Activated T-cell treated with anti-CD3 and anti-CD28 coated beads for 4 hours (primary cell): ENCODE results near the gene TOM1L2.
"Not testable (repeated sequence)": the region's sequence is repeated elsewhere in the genome, so short reads cannot be mapped to it uniquely, and the experiment has no call there.

Source experiments
- DNase-seq: peaks from one replicate; pipeline ENCODE4 v3.0.0-alpha.2; 2020

Gene TOM1L2

DNA sequence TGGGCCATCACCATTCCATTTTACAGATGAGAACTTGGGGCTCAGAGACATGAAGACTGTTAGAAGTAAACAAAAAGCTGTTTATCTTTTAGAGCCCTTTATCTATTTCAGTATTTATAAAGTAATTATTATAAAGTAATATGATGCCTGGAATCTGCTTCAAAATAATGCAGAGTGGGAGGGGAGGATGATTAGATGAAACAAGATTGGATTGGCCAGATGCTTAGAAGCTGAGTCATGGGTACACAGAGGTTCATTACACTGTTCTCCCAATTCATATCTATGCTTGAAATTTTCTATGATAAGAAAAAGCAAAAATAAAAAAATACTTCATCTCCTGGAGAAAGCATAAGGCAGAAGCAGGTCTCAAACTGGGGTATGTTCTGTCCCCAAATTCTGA, 29.4 kb downstream of the TOM1L2 start:
- no peak for DNase-seq

DNA sequence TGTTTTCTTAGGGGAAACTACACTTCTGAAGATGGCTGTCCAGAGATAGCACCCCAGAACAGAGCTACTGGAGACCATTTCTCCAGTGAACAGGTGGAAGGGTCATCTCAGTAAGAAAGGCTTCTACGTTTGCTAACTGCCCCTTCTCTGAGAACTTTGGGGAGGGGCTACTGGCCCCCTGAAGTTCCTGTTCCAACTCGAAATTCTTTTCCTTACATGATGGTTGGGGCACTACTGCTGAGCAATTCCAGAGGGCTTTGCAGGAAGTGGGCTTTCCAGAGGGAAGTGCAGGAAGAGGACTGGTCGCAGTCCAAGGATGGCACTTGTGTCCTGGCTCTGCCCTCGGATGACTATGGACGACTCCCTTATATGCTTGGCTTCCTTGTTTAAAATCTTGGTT, 31.2 kb downstream of the TOM1L2 start:
- DNase-seq = no peak

DNA sequence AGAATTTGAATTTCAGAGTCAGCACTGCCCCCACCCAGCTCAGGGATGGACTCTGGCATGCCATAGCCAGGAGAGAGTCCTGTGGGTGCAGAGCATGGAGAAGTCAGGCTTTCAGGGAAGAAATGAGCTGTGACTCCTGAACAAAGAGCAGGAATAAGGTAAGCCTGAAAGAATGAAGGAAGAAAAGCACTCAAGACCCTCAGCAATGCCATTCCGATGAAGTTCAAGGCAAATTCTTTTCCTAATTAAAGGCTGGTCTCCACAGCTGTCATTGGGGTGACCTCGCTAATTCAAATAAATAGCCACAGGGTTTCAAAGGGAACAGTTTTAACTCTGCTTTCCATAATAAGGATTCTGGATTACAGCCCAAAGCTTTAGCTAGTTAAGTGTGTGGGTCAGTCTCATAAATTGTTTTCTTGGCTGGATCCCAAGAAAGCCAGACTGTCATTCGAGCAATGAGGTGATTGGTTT, 31.7 kb downstream of the TOM1L2 start:
- no peak for DNase-seq

DNA sequence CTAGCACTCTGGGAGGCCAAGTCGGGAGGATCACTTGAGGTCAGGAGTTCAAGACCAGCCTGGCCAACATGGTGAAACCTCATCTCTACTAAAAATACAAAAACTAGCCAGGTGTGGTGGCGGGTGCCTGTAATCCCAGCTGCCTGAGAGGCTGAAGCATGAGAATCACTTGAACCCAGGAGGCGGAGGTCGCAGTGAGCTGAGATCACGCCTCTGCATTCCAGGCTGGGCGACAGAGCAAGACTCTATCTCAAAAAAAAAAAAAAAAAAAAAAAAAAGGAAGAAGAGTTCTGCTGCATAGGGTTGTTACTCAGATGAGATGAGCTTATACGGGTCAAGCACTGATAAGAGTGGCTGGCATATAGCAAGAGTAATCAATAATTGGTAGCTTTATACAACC, 32.3 kb downstream of the TOM1L2 start:
- not testable (repeated sequence) for DNase-seq

DNA sequence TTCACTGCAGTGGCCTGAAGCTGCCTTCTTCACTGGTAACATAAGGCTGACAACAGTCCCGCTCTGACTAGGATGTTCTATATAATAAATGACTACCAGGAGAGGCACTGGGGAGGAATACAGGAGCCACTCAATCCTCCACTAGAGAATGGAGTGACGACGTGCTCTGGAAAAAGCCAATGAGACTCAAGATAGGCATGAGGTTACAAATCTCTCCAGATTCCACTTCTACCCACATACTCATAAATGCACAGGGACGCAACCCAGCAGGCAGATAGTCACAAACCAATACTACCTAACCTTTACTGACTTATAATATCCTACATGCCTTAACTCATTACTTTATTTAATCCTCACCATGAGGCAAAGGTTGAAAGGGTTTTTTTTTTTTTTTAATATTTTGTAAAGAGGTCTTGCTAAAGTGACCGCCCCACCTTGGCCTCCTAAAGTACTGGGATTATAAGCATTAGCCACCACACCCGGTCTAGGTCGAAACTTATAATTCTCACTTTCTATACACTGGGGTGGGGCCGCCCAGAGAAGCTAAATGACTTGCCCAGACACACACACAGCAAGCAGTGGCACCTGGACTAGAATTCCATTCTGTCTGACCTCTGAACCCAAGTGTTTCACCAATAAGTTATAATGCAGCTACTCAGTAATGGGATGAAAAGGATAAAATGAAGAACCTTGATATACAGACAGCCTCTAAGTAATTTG, 33.7 kb downstream of the TOM1L2 start:
- DNase-seq = no peak

DNA sequence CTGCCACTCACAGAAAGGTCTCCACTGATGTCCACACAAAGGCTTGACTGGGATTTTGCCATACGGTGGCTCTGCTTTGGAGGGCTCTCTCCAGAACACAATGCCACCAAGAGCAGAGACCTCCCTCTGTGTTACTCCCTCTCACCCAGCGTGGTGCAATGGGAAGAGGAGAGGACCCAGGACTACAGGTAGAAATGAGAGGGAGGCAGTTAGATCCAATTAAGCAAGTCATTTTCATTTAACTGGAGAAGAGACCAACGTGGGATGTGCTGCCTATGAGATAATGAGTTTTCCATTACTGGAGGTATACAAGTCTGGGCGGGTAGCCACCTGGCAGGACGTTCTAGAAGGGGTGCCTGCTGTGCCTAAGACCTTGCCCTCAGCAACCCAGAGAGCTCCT, 34.2 kb downstream of the TOM1L2 start:
- no peak for DNase-seq

DNA sequence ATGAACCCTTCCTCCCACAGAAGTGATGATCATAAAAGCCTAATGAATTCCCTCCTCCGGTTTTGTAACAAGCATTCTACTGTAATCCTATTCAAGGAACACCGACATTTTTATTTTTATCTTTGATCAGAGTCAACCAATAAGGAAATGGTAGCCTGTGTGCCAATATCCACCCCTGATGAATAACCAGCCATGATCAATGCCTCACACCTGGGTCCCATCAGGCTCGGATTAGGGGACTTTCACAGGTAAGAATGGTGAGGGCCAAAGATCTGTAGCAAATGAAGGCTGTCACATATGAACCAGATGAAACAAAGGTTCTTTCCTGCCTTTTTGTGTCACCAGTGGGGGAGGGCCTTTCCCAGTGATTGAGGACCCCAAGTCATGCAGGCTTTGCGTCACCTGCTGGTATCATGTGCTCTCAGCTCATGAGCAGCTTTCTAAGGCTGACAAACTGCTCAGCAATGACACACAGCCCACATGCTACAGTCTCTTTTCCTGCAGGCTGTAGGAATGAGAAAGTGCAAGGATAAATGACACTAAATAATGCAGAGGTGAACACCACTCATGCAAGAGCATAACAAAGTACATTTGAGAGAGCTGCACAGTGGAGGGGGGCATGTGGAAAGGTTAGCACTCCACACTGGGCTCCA, 34.9 kb downstream of the TOM1L2 start:
- DNase-seq = no peak

DNA sequence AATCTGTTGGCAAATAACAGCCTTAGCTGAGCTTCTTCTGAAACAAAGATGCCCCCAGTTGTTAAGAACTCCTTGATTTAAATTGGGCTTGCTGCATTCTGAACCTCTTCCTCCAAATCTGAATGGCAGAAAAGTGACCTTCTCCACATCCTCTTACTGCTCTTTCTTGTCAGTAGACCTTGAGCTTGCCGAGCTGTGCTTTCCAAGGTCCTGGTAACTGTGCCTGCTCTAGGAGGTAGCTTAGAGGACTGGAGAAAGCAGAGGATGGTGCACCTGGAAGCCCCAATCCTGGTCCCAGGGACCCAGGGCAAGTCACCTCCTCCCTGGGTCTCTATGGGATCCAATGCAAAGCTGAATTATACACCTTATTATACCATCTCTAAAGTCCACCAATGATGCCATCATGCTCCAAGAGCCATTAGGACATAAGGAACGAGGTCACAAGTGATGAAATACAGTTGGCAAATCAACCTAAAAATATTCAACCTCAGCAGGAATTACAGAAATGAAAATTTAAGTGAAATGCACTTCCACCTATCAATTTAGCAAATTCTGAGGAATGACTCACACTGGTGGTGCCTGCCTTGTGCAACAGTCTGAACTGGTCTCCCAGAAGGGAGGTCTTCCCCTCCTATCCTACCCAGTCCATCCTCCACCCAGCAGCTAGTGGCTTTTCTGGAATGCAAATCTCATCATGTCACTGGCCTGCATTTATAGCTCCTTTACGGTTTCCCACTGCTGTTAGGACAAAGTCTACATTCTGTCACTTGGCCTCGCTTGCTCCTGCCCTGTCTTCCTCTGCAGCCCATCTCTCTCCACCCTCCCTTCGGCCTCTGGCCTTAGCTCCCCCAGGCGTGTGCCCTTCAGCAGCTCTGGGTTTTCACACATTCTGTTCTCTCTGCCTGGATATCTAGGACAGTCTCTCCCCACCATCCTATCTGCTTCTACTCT, 36.6 kb downstream of the TOM1L2 start:
- no peak for DNase-seq

DNA sequence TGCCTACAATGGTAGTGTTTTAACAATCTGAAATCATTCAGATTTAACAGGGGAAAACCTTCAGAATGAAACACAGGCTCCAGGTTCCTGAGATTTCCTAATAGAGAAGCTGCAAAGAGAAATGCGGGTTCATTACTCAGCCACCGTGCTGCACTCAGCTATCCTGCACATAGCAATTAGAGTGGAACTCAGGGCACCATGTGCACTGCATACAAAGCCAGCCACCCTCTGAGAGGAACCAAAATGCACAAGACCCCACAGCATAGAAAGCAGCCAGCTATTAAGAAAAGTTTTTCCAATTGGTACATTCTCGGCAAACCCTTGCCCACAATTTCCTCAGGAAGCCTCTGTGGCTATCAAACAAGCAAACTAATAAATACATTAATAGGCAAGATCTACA, 37.4 kb downstream of the TOM1L2 start:
- DNase-seq = no peak

DNA sequence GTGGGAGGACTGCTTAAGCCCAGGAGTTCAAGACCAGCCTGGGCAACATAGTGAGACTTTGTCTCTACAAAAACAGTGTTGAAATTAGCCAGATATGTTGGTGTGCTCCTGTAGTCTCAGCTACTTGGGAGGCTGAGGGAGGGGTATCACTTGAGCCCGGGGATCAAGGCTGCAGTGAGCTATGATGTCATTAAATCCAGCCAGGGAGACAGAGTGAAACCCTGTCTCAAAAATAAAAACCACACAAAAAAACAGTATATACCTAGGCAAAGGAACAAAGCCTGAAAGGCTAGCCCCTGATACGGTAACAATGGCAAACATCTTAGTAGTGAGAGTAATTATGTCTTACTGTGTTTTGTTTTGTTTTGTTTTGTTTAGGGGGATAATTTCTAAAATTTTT, 38.0 kb downstream of the TOM1L2 start:
- DNase-seq = no peak

DNA sequence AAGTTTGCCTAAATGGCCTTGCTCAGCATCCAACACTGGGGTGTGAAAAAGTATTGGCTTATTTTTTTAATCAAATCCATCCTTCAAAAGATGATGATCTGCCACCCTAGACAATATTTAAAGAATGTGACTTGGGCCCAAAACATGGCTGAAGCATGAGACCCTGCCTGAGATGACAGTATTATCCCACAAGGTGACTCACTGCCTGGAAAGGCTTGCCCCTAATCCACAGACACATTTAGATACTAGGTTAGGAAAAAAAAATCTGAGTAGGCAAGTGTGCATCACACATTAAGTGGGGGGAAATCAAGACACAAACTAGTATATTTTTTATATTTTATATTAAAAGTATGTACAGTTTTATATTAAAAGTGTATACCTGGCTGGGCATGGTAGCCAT, 38.4 kb downstream of the TOM1L2 start:
- DNase-seq = no peak

DNA sequence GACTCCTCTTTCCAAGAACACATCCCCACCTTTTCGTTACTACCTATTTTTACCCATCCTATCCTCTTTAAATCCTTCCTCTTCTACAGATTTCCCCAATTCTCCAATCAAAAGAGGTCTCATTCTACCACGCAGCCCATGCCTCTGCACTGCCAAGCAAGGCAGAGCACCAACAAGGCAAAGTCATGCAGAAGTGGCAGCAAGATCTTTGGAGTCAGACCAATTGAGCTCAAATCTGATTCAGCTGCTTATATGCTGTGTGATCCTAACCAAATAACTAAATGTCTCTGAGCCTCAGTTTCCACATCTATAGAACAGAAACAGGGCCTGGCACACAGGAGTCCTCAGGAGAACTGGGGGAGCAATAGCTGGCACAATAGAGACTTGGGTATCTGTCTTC, 41.0 kb downstream of the TOM1L2 start:
- no peak for DNase-seq

DNA sequence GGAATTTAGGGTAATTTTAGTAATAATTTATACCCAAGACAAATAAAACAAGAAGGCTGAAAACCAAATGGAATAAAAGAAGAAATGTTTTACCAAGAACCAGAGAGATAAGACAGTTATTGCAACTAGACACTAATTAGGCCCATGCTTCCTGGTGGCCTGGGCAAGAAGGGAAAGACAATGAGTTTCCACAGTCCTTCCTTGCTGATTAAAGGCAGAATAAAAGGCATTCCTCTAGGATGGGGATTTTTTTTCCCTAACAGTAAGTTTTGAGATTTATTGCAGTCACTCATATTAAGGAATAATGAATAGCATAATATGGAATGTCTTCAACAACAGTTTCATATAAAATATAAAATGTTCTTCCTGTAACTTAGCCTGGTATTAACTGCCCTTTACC, 41.5 kb downstream of the TOM1L2 start:
- DNase-seq = no peak

DNA sequence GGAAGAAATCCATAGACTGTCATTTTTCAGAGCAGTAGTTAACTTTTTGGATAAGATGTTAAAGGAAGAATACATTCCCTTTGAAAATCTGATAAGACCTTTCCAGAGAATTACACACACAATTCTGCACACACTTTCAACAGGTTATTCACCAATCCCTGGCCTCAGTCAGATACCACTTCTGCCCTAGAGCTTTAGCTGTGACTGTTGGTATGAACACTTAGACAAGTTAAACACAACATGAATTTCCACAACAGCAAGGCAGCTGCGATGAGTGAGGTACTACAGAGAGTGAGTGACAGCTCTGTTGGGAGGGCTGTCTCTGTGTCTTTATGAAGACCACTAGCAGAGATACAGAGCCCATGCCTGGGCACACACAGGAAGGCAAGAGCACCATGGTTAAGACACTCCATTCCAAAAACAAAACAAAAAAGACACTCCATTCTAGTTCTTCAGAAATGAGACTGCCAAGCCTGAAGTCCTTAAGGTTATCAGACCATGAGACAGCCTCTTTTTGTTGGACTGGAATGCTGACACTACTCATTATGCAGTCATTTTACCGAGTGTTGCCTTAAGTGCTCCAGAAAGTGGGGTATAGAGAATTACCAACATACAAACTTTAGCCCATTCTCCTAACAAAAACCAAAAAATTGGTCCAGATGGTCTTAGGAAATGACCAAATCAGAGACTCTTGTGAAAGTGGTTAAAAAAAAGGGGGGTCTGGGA, 42.4 kb downstream of the TOM1L2 start:
- no peak for DNase-seq

DNA sequence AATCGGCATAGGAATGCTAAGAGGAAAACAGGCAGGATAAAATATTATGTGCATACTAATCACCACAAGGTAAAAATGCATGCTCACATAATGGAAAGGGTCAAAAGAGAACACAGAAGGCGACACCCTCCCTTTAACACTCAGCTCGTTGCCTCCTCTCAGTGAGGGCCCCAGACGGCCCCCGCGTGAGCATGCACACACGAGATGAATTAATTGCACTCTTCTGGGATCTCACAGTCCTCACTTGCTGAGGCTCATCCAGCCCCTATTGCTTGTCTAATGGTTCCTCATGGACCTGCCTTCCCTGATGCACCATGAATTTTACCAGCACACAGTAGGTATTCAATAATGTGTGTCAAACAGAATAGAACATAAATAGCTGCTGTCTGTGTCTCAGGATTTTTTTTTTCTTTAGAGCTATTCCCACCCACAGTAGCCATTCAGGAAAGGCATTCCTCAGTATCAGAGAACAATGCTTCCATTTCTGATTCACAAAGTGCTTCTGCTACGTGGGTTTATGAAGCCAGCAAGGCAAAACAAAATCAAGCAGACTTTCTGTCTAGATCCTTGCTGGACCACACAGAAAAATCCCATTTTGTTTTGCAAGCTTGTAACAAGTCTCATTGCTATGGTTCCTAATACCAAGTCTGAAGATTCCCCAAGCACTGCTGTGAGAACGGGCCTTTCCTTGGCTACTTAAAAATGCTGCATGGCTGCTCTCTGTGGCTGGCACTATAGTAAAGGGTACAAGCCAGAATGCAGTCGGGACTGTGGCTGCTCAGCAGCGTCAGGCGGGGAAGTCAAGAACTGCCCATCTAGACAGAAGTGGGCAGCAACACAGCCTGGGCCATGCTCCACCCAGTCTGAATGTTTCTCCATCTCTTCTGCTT, 43.6 kb downstream of the TOM1L2 start:
- DNase-seq = no peak

DNA sequence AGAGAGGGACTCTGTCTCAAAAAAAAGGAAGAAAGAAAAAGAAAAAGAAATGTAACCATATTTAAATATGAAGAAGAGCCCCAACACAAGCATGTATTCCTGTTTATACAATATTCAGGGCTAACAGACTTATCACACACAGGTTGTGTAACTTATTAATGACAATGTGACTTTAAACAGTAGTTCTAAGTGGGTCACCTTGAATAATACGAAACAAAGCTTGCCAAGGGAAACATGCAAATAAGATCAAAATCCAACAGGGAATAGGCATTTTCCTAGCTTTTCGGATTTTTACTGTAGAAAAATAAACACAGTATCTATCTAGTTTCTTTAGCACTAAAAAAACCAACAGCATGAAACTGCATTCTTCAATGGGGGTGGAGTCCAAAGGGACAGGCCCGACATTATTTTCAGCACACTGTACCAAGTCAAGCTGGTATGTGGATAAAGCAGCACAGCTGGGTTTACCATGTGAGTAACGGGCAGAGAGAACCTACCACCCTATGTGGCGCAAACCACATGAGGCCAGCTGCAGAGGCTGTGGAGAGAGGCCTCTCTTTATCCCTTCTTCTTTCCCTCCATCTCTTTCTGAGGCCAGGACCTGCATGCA, 45.3 kb downstream of the TOM1L2 start:
- no peak for DNase-seq

DNA sequence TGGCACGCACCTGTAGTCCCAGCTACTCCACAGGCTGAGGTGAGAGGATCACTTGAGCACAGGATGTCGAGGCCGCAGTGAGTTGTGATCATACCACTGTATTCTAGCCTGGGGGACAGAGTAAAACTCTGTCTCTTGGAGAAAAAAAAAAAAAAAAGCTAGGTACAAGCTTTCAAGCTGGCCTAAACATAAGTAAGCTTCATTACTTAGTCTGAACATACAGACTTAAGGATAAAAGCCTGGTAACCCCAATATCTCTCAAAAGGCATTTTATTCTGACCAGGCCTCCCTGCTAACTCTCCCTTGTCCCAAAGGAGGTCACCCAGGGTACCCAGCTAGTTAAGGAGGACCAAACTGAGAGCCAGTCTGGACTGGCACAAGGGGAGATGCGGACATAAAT, 46.2 kb downstream of the TOM1L2 start:
- no peak for DNase-seq

DNA sequence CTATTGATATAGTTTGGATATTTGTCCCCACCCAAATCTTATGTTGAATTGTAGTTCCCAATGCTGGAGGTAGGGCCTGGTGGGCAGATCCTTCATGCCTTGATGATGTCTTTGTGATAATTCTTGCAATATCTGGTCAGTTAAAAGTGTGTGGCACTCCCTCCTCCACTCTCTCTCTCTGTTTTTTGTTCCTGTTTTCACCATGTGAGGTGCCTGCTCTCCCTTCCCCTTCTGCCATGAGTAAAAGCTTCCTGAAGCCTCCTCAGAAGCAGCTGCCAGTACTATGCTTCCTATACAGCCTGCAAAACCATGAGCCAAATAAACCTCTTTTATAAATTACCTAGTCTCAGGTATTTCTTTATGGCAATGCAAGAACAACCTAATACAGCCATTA, 47.3 kb downstream of the TOM1L2 start:
- no peak for DNase-seq

DNA sequence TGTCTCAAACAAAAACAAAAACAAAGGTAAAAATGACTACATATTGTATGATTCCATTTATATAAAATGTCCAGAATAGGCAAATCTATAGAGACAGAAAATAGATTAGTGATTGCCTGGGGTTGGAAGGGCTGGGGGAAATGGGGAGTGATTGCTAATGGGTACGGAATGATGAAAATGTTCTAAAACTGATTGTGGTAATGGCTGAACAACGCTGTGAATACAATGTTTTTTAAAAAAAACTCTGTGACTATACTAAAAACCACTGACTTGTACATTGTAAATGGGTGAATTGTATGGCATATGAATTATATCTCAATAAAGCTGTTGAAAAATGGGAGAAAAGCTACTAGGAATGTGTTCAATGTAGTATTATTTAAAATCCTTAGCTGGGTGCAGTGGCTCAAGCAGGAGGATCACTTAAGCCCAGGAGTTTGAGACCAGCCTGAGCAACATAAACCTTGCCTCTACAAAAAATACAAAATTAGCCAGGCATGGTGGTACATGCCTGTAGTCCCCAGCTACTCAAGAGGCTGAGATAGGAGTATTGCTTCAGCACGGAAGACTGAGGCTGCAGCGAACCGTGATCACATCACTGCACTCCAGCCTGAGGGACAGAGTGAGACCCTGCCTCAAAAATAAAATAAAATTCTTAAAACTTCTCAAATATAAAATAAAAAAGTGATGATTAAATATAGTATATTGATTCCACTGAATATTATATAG, 47.9 kb downstream of the TOM1L2 start:
- DNase-seq = no peak

DNA sequence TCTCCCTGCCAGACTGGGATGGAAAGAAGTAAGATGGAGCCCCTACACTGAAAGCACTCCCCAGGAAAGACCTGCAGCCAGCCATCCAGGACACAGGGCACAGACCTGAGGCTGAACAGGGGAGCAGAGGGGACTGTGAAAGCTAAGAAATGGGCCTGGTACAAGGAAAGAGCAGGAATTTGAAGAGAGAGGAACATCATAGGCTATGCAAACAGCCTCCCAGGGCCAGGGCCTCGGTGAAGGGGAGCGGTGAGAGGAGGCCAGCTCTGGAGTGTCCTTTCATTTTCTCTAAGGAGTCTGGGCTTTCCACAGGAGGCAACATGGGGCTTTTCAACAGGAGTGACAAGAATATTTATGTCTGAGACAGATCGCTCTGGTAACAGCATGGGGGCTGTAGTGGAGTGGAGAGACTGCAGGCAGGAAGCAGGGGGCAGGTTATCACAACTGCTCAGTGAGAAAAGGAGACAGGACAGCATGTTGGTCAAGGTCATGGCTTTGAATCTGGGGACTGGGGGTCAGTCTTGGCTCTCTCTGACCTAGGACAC, 50.1 kb downstream of the TOM1L2 start:
- DNase-seq = no peak
